CD4-positive, alpha-beta T cell (primary cell): ENCODE measurements around the gene UBE2I. TPM values are rescaled to one million over a fixed set of nuclear protein-coding genes. Genes with fewer than 3 reads are reported as not detected.

Experiments
- ATAC-seq: fragments of 200-7000 bp; cut with Tn5 transposase; one replicate; pipeline ENCODE4 v1.10.0; 2022; ENCODE audit warnings: mild to moderate bottlenecking; ENCODE audit not compliant: poor library complexity
- CTCF ChIA-PET: fragments of 350-600 bp; sonication (Branson Sonifier 250); formaldehyde crosslinking; loops from one replicate; lab custom pipeline; 2021; ENCODE audit warnings: antibody characterized with exemption, inconsistent platforms; lab: Charles Lee
- POLR2A ChIA-PET: fragments of 350-600 bp; sonication (Branson Sonifier 250); formaldehyde crosslinking; loops from one replicate; lab custom pipeline; 2021; ENCODE audit warnings: antibody characterized with exemption, inconsistent platforms; lab: Charles Lee
- DNase-seq, 14 experiments: peaks; one replicate each; pipeline ENCODE4 v3.0.0-alpha.2; 2013 to 2020; ENCODE audit warnings: mixed read lengths in 2 of 14
- H3K27ac ChIP-seq, 2 donors: one replicate each; pipeline versions ENCODE4 v1.5.1 to v1.7.0; 2013; ENCODE audit warnings: low read length in 2 of 2, low read depth in 1 of 2, mild to moderate bottlenecking in 1 of 2
- H3K27me3 ChIP-seq, 2 experiments: 1 replicate in 1 of 2; 2 replicates in 1 of 2; pipeline versions ENCODE4 v1.6.1 to v1.7.0; 2013; ENCODE audit warnings: low read length in 2 of 2, control low read depth in 1 of 2, mild to moderate bottlenecking in 1 of 2, moderate library complexity in 1 of 2; ENCODE audit not compliant: insufficient read depth in 2 of 2, control insufficient read depth in 1 of 2
- H3K36me3 ChIP-seq: one replicate; pipeline ENCODE4 v1.6.1; 2013; ENCODE audit warnings: low read length, control low read depth; ENCODE audit not compliant: insufficient read depth
- H3K4me1 ChIP-seq: one replicate; pipeline ENCODE4 v1.6.1; 2013; ENCODE audit warnings: low read length, control low read depth; ENCODE audit not compliant: insufficient read depth
- H3K4me3 ChIP-seq: one replicate; pipeline ENCODE4 v1.5.1; 2013; ENCODE audit warnings: mild to moderate bottlenecking, low read length, moderate library complexity
- H3K9me3 ChIP-seq, 2 experiments: 1 replicate in 1 of 2; 2 replicates in 1 of 2; pipeline versions ENCODE4 v1.6.1 to v1.7.0; 2013; ENCODE audit warnings: low read length in 2 of 2, mild to moderate bottlenecking in 2 of 2, control low read depth in 1 of 2, moderate library complexity in 1 of 2; ENCODE audit not compliant: control insufficient read depth in 1 of 2, insufficient read depth in 1 of 2
- H3K27ac Mint-ChIP-seq: one replicate; pipeline ENCODE4 v1.8.0; 2020; ENCODE audit warnings: mixed read lengths
- H3K27me3 Mint-ChIP-seq: one replicate; pipeline ENCODE4 v1.8.0; 2021; ENCODE audit warnings: mixed read lengths
- H3K36me3 Mint-ChIP-seq: one replicate; pipeline ENCODE4 v1.8.0; 2021; ENCODE audit warnings: low read depth, mixed read lengths
- H3K4me1 Mint-ChIP-seq: one replicate; pipeline ENCODE4 v1.8.0; 2021; ENCODE audit warnings: low read depth, mixed read lengths
- H3K4me3 Mint-ChIP-seq: one replicate; pipeline ENCODE4 v1.8.0; 2020; ENCODE audit warnings: mild to moderate bottlenecking, mixed read lengths
- H3K9me3 Mint-ChIP-seq: one replicate; pipeline ENCODE4 v1.8.0; 2020; ENCODE audit warnings: mixed read lengths
- intact Hi-C, 2 experiments: fragments of 100-400 bp; cut with DNase I in 1 of 2; cut with micrococcal nuclease in 1 of 2; formaldehyde crosslinking; loops; one replicate each; pipeline versions ENCODE4 v1.15.1 to v1.9.0; 2023 to 2025; cut with DNase I, micrococcal nuclease
- total RNA-seq, 174 experiments: library from RNA in 2 of 174; stranded (reverse) in 2 of 174; gene quantifications; one replicate each; pipeline ENCODE4 v1.2.3 and lab custom pipeline; 2021 to 2026
- TF ChIP-seq, protein P1 (sequence below): fragments of 200-600 bp; IDR thresholded peaks from one replicate; pipeline ENCODE4 v1.8.0; 2022; ENCODE audit warnings: antibody characterized with exemption, mild to moderate bottlenecking

UBE2I gene
- total RNA-seq, 2 experiments from 2014 or later: 247 to 252 TPM

DNA sequence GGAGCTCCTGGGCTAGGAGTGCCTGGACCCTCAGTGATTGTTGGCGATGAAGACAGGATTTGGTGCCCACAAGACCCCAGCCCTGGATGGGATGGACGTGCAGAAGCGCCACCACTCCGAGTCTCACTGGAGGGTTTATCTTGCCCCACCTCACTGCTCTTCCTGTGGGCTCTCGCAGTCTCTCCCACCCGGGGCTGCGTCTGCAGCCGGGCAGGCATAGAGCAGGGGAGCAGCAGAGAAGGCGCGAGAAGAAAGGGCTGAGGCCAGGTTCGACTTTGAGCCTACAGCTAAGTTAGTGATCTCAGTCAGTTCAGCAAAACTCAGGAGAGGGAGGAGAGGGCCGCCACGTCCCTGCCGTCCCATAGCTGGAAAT is 6.6 kb downstream of the UBE2I start:
- no peak overlapping the region for H3K4me3 ChIP-seq
- no peak overlapping the region for H3K27ac ChIP-seq
- TF ChIP-seq, protein P1, sequence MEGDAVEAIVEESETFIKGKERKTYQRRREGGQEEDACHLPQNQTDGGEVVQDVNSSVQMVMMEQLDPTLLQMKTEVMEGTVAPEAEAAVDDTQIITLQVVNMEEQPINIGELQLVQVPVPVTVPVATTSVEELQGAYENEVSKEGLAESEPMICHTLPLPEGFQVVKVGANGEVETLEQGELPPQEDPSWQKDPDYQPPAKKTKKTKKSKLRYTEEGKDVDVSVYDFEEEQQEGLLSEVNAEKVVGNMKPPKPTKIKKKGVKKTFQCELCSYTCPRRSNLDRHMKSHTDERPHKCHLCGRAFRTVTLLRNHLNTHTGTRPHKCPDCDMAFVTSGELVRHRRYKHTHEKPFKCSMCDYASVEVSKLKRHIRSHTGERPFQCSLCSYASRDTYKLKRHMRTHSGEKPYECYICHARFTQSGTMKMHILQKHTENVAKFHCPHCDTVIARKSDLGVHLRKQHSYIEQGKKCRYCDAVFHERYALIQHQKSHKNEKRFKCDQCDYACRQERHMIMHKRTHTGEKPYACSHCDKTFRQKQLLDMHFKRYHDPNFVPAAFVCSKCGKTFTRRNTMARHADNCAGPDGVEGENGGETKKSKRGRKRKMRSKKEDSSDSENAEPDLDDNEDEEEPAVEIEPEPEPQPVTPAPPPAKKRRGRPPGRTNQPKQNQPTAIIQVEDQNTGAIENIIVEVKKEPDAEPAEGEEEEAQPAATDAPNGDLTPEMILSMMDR: no peak
- peaks cover 86% of the 10 kb centered on the region for H3K36me3 ChIP-seq
- intact Hi-C loops: no loop called here
- no peak overlapping the region for H3K4me3 Mint-ChIP-seq
- no peaks in the 10 kb centered on the region for H3K27me3 Mint-ChIP-seq
- H3K4me1 Mint-ChIP-seq: peaks cover 12% of the 10 kb centered on the region
- ATAC-seq: no peak
- ChIA-PET CTCF (no interaction called here), POLR2A (no interaction called here)
- peaks cover 74% of the 10 kb centered on the region for H3K36me3 Mint-ChIP-seq
- H3K27ac Mint-ChIP-seq: no peak overlapping the region
- H3K27me3 ChIP-seq: no peaks in the 10 kb centered on the region
- DNase-seq: no peak
- peaks cover 41% of the 10 kb centered on the region for H3K4me1 ChIP-seq
- no peaks in the 10 kb centered on the region for H3K9me3 Mint-ChIP-seq
- no peaks in the 10 kb centered on the region for H3K9me3 ChIP-seq

DNA sequence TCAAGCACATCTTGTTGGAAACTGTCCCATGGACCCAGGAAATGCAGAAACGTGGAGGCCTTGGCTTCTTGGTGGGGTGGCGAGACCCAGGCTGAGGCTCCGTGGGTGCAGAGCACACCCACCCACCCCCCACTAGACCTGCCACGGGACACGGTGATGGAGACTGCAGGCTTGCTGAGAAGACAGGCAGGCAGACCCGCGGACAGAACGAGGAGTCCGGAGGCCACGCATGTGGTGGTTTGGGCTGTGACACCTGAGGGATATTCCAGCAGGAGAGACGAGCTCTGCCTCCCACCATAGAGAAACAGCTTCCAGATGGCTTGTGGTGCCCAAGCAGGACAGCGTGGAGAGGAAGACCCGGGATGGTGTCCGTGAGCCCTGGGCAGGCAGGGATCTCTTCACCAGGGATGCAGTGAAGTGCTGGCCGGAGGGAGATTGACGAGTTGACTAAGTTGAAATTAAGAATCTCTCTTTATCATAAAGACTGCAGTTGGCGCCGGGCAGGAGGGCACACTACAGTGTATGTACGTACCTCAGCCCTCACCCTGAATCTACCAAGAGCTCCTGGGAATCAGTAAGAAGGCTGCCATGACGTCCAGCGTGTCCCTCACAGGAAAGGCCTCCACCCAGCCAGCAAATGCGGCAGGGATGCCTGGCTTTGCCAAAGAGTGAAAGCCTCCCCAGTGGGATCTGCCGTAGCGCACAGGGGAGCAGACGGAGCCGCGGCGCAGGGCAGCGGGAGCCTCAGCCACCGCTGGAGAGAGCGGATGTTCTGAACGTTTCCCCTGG is 8.2 kb downstream of the UBE2I start:
- H3K4me1 ChIP-seq: peaks cover 24% of the 10 kb centered on the region
- Mint-ChIP-seq H3K27me3 (no peaks in the 10 kb centered on the region), H3K4me1 (peaks cover 5% of the 10 kb centered on the region), H3K9me3 (no peaks in the 10 kb centered on the region), H3K36me3 (peaks cover 68% of the 10 kb centered on the region), H3K4me3 (peak overlapping the region; percentile 25), H3K27ac (no peak overlapping the region)
- H3K27me3 ChIP-seq: no peaks in the 10 kb centered on the region
- intact Hi-C loops: no loop called here
- ChIA-PET CTCF (no interaction called here), POLR2A (interaction anchor here (0.9 to 1.7 kb wide), 3 partner anchors 8 to 26 kb away, joined by 3 to 5 read pairs (median 3); partner anchors contain the start of gene UBE2I)
- no peak overlapping the region for H3K4me3 ChIP-seq
- no peak for ATAC-seq
- peak in 1 of 14 experiments; percentile 9 for DNase-seq
- no peak overlapping the region for H3K27ac ChIP-seq
- TF ChIP-seq, protein P1: no peak
- peaks cover 89% of the 10 kb centered on the region for H3K36me3 ChIP-seq
- no peaks in the 10 kb centered on the region for H3K9me3 ChIP-seq

DNA sequence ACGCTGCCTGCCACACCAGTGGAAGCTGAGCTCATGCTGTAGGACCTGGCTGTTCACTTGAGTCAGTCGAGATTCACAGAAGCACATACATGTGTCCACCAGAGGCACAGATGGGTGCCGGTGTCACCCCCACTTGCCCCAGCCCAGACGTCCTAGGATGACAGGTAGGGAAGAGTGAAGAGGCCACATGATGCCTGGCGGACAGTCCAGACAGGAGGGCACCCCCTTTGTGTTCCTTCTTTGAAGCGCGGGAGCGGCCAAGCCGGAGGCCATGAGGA is 8.8 kb downstream of the UBE2I start:
- H3K27ac ChIP-seq: no peak overlapping the region

More for the DNA sequence above, 8.8 kb downstream of the UBE2I start:
- Histone ChIP-seq H3K4me1 (peaks cover 19% of the 10 kb centered on the region), H3K4me3 (no peak overlapping the region), H3K9me3 (no peaks in the 10 kb centered on the region), H3K27me3 (no peaks in the 10 kb centered on the region), H3K36me3 (peaks cover 88% of the 10 kb centered on the region)
- Mint-ChIP-seq H3K27ac (no peak overlapping the region), H3K4me3 (no peak overlapping the region), H3K27me3 (no peaks in the 10 kb centered on the region), H3K4me1 (peaks cover under 1% of the 10 kb centered on the region), H3K9me3 (no peaks in the 10 kb centered on the region), H3K36me3 (peaks cover 64% of the 10 kb centered on the region)
- intact Hi-C loops: no loop called here
- TF ChIP-seq, protein P1: no peak
- CTCF ChIA-PET: no interaction called here
- DNase-seq (peak in 1 of 14 experiments; percentile 12), ATAC-seq (no peak)
- POLR2A ChIA-PET: interaction anchor here (1.0 kb wide), 1 partner anchor 9 kb away, joined by 3 read pairs; the partner anchor contains the start of gene UBE2I
